ENCODE results near the gene SRGAP2C. TPM values are rescaled to one million over a fixed set of nuclear protein-coding genes. Genes with fewer than 3 reads are reported as not detected.
"Not testable (repeated sequence)": the region's sequence is repeated elsewhere in the genome, so short reads cannot be mapped to it uniquely, and the experiment has no call there.

The SRGAP2C gene
- total RNA-seq, 1 donor from 2014 or later, result 65.3 TPM

DNA sequence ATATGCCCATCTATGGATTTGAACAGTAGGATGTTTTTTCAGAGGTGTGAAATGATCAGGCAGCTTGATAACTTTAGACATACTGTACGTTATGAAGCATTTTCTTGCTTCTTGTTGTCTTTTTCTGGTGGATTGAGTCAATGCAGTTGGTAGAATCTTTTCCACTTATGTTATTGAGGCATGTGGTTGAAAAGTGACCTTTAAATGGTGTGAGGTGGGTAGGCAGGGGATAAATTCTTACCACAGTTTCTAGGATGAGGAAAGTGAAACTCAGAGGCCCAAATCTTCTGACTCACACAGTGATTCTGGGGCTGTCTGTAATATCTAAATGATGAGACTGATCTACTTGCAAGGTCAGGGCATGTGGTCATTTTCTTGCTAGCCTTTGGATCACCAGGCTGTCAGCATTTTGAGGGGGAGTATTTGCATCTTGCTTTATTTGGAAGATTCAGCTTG lies 79.0 kb downstream of the SRGAP2C start:
- H3K27me3 Mint-ChIP-seq (ENCODE audit: low read depth, unreplicated experiment); H3K9me3 Mint-ChIP-seq (ENCODE audit: unreplicated experiment); H4K20me1 ChIP-seq (ENCODE audit: insufficient read depth, low read length); H2AFZ ChIP-seq (ENCODE audit: low read depth, low read length); H3K36me3 Mint-ChIP-seq (ENCODE audit: low read depth, unreplicated experiment); H3K4me3 ChIP-seq (ENCODE audit: insufficient read depth, low read depth, low read length); H3K4me1 Mint-ChIP-seq (ENCODE audit: low read depth, unreplicated experiment); H3K4me1 ChIP-seq (ENCODE audit: insufficient read depth, low read length); H3K9me3 ChIP-seq (ENCODE audit: insufficient read depth, low read depth, low read length); H3K9ac ChIP-seq (ENCODE audit: low read length); H3K4me3 Mint-ChIP-seq (ENCODE audit: unreplicated experiment); H3K27me3 ChIP-seq (ENCODE audit: insufficient read depth, low read length); H3K27ac ChIP-seq (ENCODE audit: low read depth, low read length); H3K27ac Mint-ChIP-seq (ENCODE audit: unreplicated experiment); H3K36me3 ChIP-seq (ENCODE audit: insufficient read depth, low read length); H3K4me2 ChIP-seq (ENCODE audit: low read length); H3K79me2 ChIP-seq (ENCODE audit: insufficient read depth, low read length): not testable (repeated sequence)
- DNase-seq (ENCODE audit: low read depth), result peak; percentile 73
- peak; percentile 45 for FAIRE-seq

DNA sequence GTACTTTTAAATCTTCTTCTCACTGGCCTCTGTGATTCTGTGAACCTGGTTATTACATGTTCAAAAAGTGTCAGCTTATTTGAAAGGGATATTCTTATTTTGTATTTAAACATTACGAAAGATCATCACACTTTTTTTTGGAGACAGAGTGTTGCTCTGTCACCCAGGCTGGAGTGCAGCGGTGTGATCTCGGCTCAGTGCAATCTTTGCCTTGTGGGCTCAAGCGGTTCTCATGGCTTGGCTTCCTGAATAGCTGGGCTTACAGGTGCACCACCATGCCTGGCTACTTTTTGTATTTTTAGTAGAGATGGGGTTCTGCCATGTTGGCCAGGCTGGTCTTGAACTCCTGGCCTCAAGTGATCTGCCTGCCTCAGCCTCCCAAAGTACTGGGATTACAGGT lies 82.3 kb downstream of the SRGAP2C start:
- H3K79me2 ChIP-seq (ENCODE audit: insufficient read depth, low read length); H3K36me3 ChIP-seq (ENCODE audit: insufficient read depth, low read length); H3K9ac ChIP-seq (ENCODE audit: low read length); H3K4me1 ChIP-seq (ENCODE audit: insufficient read depth, low read length); FAIRE-seq; H3K4me2 ChIP-seq (ENCODE audit: low read length); H3K4me3 ChIP-seq (ENCODE audit: insufficient read depth, low read depth, low read length); H2AFZ ChIP-seq (ENCODE audit: low read depth, low read length); H3K4me3 Mint-ChIP-seq (ENCODE audit: unreplicated experiment); H3K27ac Mint-ChIP-seq (ENCODE audit: unreplicated experiment); H3K9me3 ChIP-seq (ENCODE audit: insufficient read depth, low read depth, low read length); H4K20me1 ChIP-seq (ENCODE audit: insufficient read depth, low read length); H3K36me3 Mint-ChIP-seq (ENCODE audit: low read depth, unreplicated experiment); H3K4me1 Mint-ChIP-seq (ENCODE audit: low read depth, unreplicated experiment); H3K27me3 ChIP-seq (ENCODE audit: insufficient read depth, low read length); H3K27me3 Mint-ChIP-seq (ENCODE audit: low read depth, unreplicated experiment); H3K27ac ChIP-seq (ENCODE audit: low read depth, low read length); DNase-seq (ENCODE audit: low read depth); H3K9me3 Mint-ChIP-seq (ENCODE audit: unreplicated experiment): not testable (repeated sequence)

DNA sequence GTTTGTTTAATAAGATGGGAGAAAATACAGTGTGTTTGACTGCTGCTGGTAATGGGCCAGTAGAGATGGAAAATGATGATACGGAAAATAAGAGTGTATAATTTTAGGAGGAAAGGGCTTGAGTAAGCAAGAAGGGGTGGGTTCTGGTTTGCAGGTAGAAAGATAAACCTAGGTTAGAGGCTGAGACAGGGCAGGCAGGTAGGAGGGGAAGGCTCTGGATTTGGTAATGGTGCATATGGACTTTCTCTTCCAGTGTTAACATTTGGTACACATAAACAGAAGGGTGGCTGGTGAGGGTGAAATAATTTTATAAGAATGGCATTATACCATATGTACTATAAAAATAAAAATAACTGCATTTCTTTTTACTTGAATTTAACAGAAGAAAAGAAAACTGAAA lies 84.5 kb downstream of the SRGAP2C start:
- DNase-seq (ENCODE audit: low read depth), result not testable (repeated sequence)

DNA sequence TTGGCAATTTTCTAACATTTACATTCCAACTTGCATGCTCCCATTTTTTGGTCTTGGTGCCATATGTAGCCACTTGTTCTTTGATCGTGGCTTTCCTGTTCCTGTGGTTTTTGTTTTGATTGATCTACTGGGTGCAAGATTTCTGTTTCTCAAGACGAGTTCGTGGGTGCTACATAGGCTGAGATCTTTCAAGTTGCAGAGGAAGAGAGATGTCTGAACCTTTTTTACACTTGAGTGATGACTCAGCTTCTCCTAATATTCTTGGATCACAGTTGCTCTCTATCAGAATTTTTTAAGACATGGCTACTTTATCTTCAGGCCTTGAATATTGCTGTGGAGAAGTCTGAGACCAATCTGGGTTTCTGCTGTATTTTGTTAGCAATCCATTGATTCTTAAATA lies 85.2 kb downstream of the SRGAP2C start:
- not testable (repeated sequence) for H4K20me1 ChIP-seq (ENCODE audit: insufficient read depth, low read length); H3K36me3 Mint-ChIP-seq (ENCODE audit: low read depth, unreplicated experiment); H3K27ac ChIP-seq (ENCODE audit: low read depth, low read length); H3K4me3 ChIP-seq (ENCODE audit: insufficient read depth, low read depth, low read length); H3K27me3 ChIP-seq (ENCODE audit: insufficient read depth, low read length); H2AFZ ChIP-seq (ENCODE audit: low read depth, low read length); H3K4me1 ChIP-seq (ENCODE audit: insufficient read depth, low read length); H3K27me3 Mint-ChIP-seq (ENCODE audit: low read depth, unreplicated experiment); H3K36me3 ChIP-seq (ENCODE audit: insufficient read depth, low read length); H3K9ac ChIP-seq (ENCODE audit: low read length); H3K4me2 ChIP-seq (ENCODE audit: low read length); H3K4me3 Mint-ChIP-seq (ENCODE audit: unreplicated experiment); H3K79me2 ChIP-seq (ENCODE audit: insufficient read depth, low read length); H3K9me3 ChIP-seq (ENCODE audit: insufficient read depth, low read depth, low read length); H3K4me1 Mint-ChIP-seq (ENCODE audit: low read depth, unreplicated experiment); DNase-seq (ENCODE audit: low read depth); FAIRE-seq; H3K9me3 Mint-ChIP-seq (ENCODE audit: unreplicated experiment)
- peak overlapping the region; percentile 91 for H3K27ac Mint-ChIP-seq (ENCODE audit: unreplicated experiment)

More for the DNA sequence above, 84.5 kb downstream of the SRGAP2C start:
- H3K4me2 ChIP-seq (ENCODE audit: low read length); H3K27me3 ChIP-seq (ENCODE audit: insufficient read depth, low read length); H3K9me3 Mint-ChIP-seq (ENCODE audit: unreplicated experiment); FAIRE-seq; H3K27ac Mint-ChIP-seq (ENCODE audit: unreplicated experiment); H3K36me3 Mint-ChIP-seq (ENCODE audit: low read depth, unreplicated experiment); H2AFZ ChIP-seq (ENCODE audit: low read depth, low read length); H3K27me3 Mint-ChIP-seq (ENCODE audit: low read depth, unreplicated experiment); H3K4me3 ChIP-seq (ENCODE audit: insufficient read depth, low read depth, low read length); H3K4me1 ChIP-seq (ENCODE audit: insufficient read depth, low read length); H3K9ac ChIP-seq (ENCODE audit: low read length); H3K79me2 ChIP-seq (ENCODE audit: insufficient read depth, low read length); H3K27ac ChIP-seq (ENCODE audit: low read depth, low read length); H3K9me3 ChIP-seq (ENCODE audit: insufficient read depth, low read depth, low read length); H4K20me1 ChIP-seq (ENCODE audit: insufficient read depth, low read length); H3K4me1 Mint-ChIP-seq (ENCODE audit: low read depth, unreplicated experiment); H3K4me3 Mint-ChIP-seq (ENCODE audit: unreplicated experiment); H3K36me3 ChIP-seq (ENCODE audit: insufficient read depth, low read length): not testable (repeated sequence)

DNA sequence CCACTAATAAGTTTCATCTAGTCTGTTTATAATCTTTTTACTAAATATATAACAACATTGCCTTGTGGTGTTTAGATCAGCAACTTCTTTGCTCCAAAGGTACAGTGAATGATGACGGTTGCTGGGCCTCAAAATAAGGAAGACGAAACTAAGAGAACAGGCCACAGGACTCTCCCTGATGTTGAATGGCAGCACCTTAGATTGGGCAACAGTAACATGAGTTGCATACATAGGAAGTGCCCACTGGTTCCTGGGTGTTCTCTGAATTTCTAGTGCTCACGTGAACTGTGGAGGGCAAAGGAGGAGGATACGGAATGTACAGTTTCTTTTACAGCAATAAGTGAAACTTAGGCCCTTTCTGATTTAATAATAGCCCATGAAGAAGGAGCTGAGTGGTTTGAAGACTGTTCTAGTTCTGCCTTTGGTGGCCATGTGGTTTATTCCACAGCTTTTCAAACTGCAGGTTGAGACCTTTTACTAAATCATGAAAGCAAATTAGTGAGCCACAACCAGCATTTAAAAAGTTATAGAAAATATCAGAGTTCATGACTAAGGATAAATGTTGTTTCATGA lies 86.5 kb downstream of the SRGAP2C start:
- not testable (repeated sequence) for H3K9ac ChIP-seq (ENCODE audit: low read length); H3K36me3 ChIP-seq (ENCODE audit: insufficient read depth, low read length); H3K4me1 Mint-ChIP-seq (ENCODE audit: low read depth, unreplicated experiment); H3K4me3 ChIP-seq (ENCODE audit: insufficient read depth, low read depth, low read length); H3K27ac Mint-ChIP-seq (ENCODE audit: unreplicated experiment); H3K9me3 ChIP-seq (ENCODE audit: insufficient read depth, low read depth, low read length); FAIRE-seq; H3K27me3 ChIP-seq (ENCODE audit: insufficient read depth, low read length); H4K20me1 ChIP-seq (ENCODE audit: insufficient read depth, low read length); H3K79me2 ChIP-seq (ENCODE audit: insufficient read depth, low read length); H3K9me3 Mint-ChIP-seq (ENCODE audit: unreplicated experiment); DNase-seq (ENCODE audit: low read depth); H3K36me3 Mint-ChIP-seq (ENCODE audit: low read depth, unreplicated experiment); H3K4me2 ChIP-seq (ENCODE audit: low read length); H3K4me3 Mint-ChIP-seq (ENCODE audit: unreplicated experiment); H3K4me1 ChIP-seq (ENCODE audit: insufficient read depth, low read length); H3K27me3 Mint-ChIP-seq (ENCODE audit: low read depth, unreplicated experiment); H3K27ac ChIP-seq (ENCODE audit: low read depth, low read length); H2AFZ ChIP-seq (ENCODE audit: low read depth, low read length)

GRCh38 chr1:121275435-121275834 lies 90.7 kb downstream of the SRGAP2C start:
- H2AFZ ChIP-seq (ENCODE audit: low read depth, low read length); H3K4me1 ChIP-seq (ENCODE audit: insufficient read depth, low read length); H3K27ac ChIP-seq (ENCODE audit: low read depth, low read length); H3K36me3 Mint-ChIP-seq (ENCODE audit: low read depth, unreplicated experiment); H3K36me3 ChIP-seq (ENCODE audit: insufficient read depth, low read length); H3K9me3 Mint-ChIP-seq (ENCODE audit: unreplicated experiment); H3K9ac ChIP-seq (ENCODE audit: low read length); H3K27me3 ChIP-seq (ENCODE audit: insufficient read depth, low read length); H3K4me3 Mint-ChIP-seq (ENCODE audit: unreplicated experiment); FAIRE-seq; H3K27me3 Mint-ChIP-seq (ENCODE audit: low read depth, unreplicated experiment); H3K4me2 ChIP-seq (ENCODE audit: low read length); H3K79me2 ChIP-seq (ENCODE audit: insufficient read depth, low read length); H4K20me1 ChIP-seq (ENCODE audit: insufficient read depth, low read length); H3K27ac Mint-ChIP-seq (ENCODE audit: unreplicated experiment); H3K4me1 Mint-ChIP-seq (ENCODE audit: low read depth, unreplicated experiment); H3K4me3 ChIP-seq (ENCODE audit: insufficient read depth, low read depth, low read length); H3K9me3 ChIP-seq (ENCODE audit: insufficient read depth, low read depth, low read length): not testable (repeated sequence)
- DNase-seq (ENCODE audit: low read depth), result peak; percentile 16
